K562 (cell line): ENCODE measurements around the gene IP6K3. TPM values are rescaled to one million over a fixed set of nuclear protein-coding genes. Genes with fewer than 3 reads are reported as not detected.

Source experiments
- ATAC-seq: fragments of 200-7000 bp; cut with Tn5 transposase; 3 replicates; pipeline ENCODE4 v1.9.1; 2020; ENCODE audit warnings: moderate library complexity
- BruUV-seq: library from RNA; stranded (reverse); fragments of 400-500 nt; replicated peaks from 2 replicates; lab custom pipeline; 2021; lab: Mats Ljungman, UMichigan
- CTCF ChIA-PET: fragments of 300-600 bp; formaldehyde crosslinking; extraction: SDS; loops from one replicate; lab custom pipeline; 2021; ENCODE audit warnings: low intra/inter-chr PET ratio; lab: Yijun Ruan, JAX
- POLR2A ChIA-PET: fragments of 300-600, 350-650 bp; sonication (Branson Sonifier 250); formaldehyde crosslinking; extraction: SDS; loops from one replicate; lab custom pipeline; 2021; ENCODE audit warnings: antibody characterized with exemption, inconsistent platforms; lab: Yijun Ruan, JAX
- DNase-seq, 4 experiments: peaks; one replicate each; pipeline versions ENCODE4 v3.0.0 to v3.0.0-alpha.2; 2011 to 2018; ENCODE audit warnings: low spot score in 3 of 4, mixed read lengths in 3 of 4; ENCODE audit errors: extremely low read depth in 1 of 4
- FAIRE-seq: peaks from 2 replicates; lab custom pipeline; 2011; peaks lifted over from hg19 to GRCh38; lab: Jason Lieb, UNC
- H2AFZ ChIP-seq: 2 replicates; pipeline ENCODE4 v1.6.0; 2011; ENCODE audit warnings: low read depth, low read length, control low read depth, inconsistent platforms
- H3K27ac ChIP-seq: fragments of 200-600 bp; 3 replicates; pipeline ENCODE4 v1.8.0; 2011; ENCODE audit warnings: low read depth, mild to moderate bottlenecking, control low read depth, inconsistent platforms, low read length, moderate library complexity, mixed read lengths; ENCODE audit errors: extremely low read depth
- H3K27me3 ChIP-seq, 2 experiments: fragments of 300-600 bp in 1 of 2; 2 replicates in 1 of 2; 3 replicates in 1 of 2; pipeline versions ENCODE4 v1.6.0 to v1.8.0; 2011; ENCODE audit warnings: inconsistent platforms in 2 of 2, low read length in 2 of 2, mild to moderate bottlenecking in 1 of 2, mixed read lengths in 1 of 2, moderate library complexity in 1 of 2; ENCODE audit not compliant: control insufficient read depth in 2 of 2, insufficient read depth in 2 of 2
- H3K36me3 ChIP-seq: fragments of 300-600 bp; 3 replicates; pipeline ENCODE4 v1.8.0; 2011; ENCODE audit warnings: mild to moderate bottlenecking, low read length, inconsistent platforms; ENCODE audit not compliant: control insufficient read depth, insufficient read depth
- H3K4me1 ChIP-seq, 2 experiments: fragments of 200-600 bp in 1 of 2; replicated peaks in 1 of 2; 2 replicates in 1 of 2; 3 replicates in 1 of 2; pipeline versions ENCODE4 v1.5.1 to v1.8.0; 2011; ENCODE audit warnings: inconsistent platforms in 2 of 2, low read length in 2 of 2, mild to moderate bottlenecking in 1 of 2, mixed read lengths in 1 of 2, moderate library complexity in 1 of 2; ENCODE audit not compliant: control insufficient read depth in 2 of 2, insufficient read depth in 2 of 2
- H3K4me2 ChIP-seq: 2 replicates; pipeline ENCODE4 v1.6.1; 2011; ENCODE audit warnings: low read length, control low read depth, inconsistent platforms, mixed read lengths; ENCODE audit not compliant: insufficient read depth
- H3K4me3 ChIP-seq: fragments of 200-600 bp; sonication (generic), shearing (Covaris generic); 2 replicates; pipeline ENCODE4 v1.5.1; 2016; ENCODE audit warnings: control low read depth, inconsistent platforms
- H3K79me2 ChIP-seq: fragments of 200-600 bp; 3 replicates; pipeline ENCODE4 v1.8.0; 2011; ENCODE audit warnings: low read length, inconsistent platforms; ENCODE audit not compliant: control insufficient read depth, insufficient read depth
- H3K9ac ChIP-seq, 2 experiments: 2 replicates each; pipeline versions ENCODE4 v1.6.0 to v1.6.1; 2011; ENCODE audit warnings: low read depth in 2 of 2, low read length in 2 of 2, control low read depth in 1 of 2, inconsistent platforms in 1 of 2, mild to moderate bottlenecking in 1 of 2, mixed read lengths in 1 of 2; ENCODE audit not compliant: insufficient read depth in 1 of 2
- H3K9me1 ChIP-seq: one replicate; pipeline ENCODE4 v1.6.0; 2011; ENCODE audit warnings: inconsistent platforms, mild to moderate bottlenecking, low read length, moderate library complexity; ENCODE audit not compliant: control insufficient read depth, insufficient read depth
- H3K9me3 ChIP-seq: replicated peaks from 2 replicates; pipeline ENCODE4 v1.5.1; 2011; ENCODE audit warnings: low read depth, low read length, inconsistent platforms; ENCODE audit not compliant: control insufficient read depth, insufficient read depth
- H4K20me1 ChIP-seq: replicated peaks from 2 replicates; pipeline ENCODE4 v1.6.1; 2011; ENCODE audit warnings: low read length, inconsistent platforms, mixed read lengths; ENCODE audit not compliant: control insufficient read depth, insufficient read depth
- CREBBP ChIP-seq: IDR thresholded peaks from one replicate; pipeline ENCODE4 v1.6.1; 2012; ENCODE audit warnings: low read depth, mild to moderate bottlenecking, control low read depth, inconsistent platforms, low read length
- FOXP1 ChIP-seq: sonication (generic); formaldehyde crosslinking; IDR thresholded peaks from 2 replicates; pipeline ENCODE4 v1.8.0; 2022; ENCODE audit warnings: mild to moderate bottlenecking, missing genetic modification reagents
- FOXP4 ChIP-seq: sonication (generic); formaldehyde crosslinking; IDR thresholded peaks from 2 replicates; pipeline ENCODE4 v1.8.0; 2022; ENCODE audit warnings: mild to moderate bottlenecking, missing genetic modification reagents, borderline replicate concordance
- GATAD2B ChIP-seq: fragments of 450-650 bp; IDR thresholded peaks from 2 replicates; pipeline ENCODE4 v1.6.1; 2017; ENCODE audit warnings: mild to moderate bottlenecking, borderline replicate concordance
- HDAC1 ChIP-seq, 2 experiments: fragments of 450-650 bp; IDR thresholded peaks; 2 replicates each; pipeline ENCODE4 v1.6.1; 2016 to 2017; ENCODE audit warnings: inconsistent platforms in 1 of 2, mild to moderate bottlenecking in 1 of 2, moderate library complexity in 1 of 2
- HDAC3 ChIP-seq: fragments of 450-650 bp; IDR thresholded peaks from 2 replicates; pipeline ENCODE4 v1.6.1; 2018; ENCODE audit warnings: borderline replicate concordance, mild to moderate bottlenecking, moderate library complexity; ENCODE audit not compliant: partially characterized antibody
- HSF4 ChIP-seq: fragments of 250-450 bp; sonication (Bioruptor Pico); IDR thresholded peaks from 2 replicates; pipeline ENCODE4 v2.1.2; 2022; ENCODE audit warnings: mild to moderate bottlenecking, moderate library complexity, borderline replicate concordance
- NFIC ChIP-seq: fragments of 450-650 bp; IDR thresholded peaks from 2 replicates; pipeline ENCODE4 v1.6.1; 2017; ENCODE audit warnings: mild to moderate bottlenecking, inconsistent platforms
- NR4A1 ChIP-seq, 2 experiments: fragments of 250-450 bp in 1 of 2; fragments of 450-650 bp in 1 of 2; sonication (Bioruptor Pico) in 1 of 2; IDR thresholded peaks; 2 replicates each; pipeline versions ENCODE4 v1.4.0 to v1.6.1; 2016 to 2020; ENCODE audit warnings: mild to moderate bottlenecking in 2 of 2, missing compliant biosample characterization in 1 of 2, missing genetic modification characterization in 1 of 2, moderate library complexity in 1 of 2
- PHB2 ChIP-seq: fragments of 450-650 bp; IDR thresholded peaks from 2 replicates; pipeline ENCODE4 v1.6.1; 2017; ENCODE audit warnings: low read depth
- PHTF2 ChIP-seq: fragments of 250-450 bp; sonication (Bioruptor Pico); IDR thresholded peaks from 2 replicates; pipeline ENCODE4 v1.5.0; 2021; ENCODE audit warnings: mild to moderate bottlenecking
- PTBP1 ChIP-seq: fragments of 200-400 bp; formaldehyde crosslinking; IDR thresholded peaks from 2 replicates; pipeline ENCODE4 v1.6.1; 2017; ENCODE audit warnings: low read depth, low read length
- SLC30A9 ChIP-seq: fragments of 250-450 bp; sonication (Bioruptor Pico); IDR thresholded peaks from 2 replicates; pipeline ENCODE4 v1.8.0; 2022; ENCODE audit warnings: mild to moderate bottlenecking, moderate library complexity
- USF2 ChIP-seq: sonication (generic); formaldehyde crosslinking; IDR thresholded peaks from 2 replicates; pipeline ENCODE4 v1.5.0; 2020; ENCODE audit warnings: missing genetic modification reagents
- YBX1 ChIP-seq: fragments of 450-650 bp; IDR thresholded peaks from 2 replicates; pipeline ENCODE4 v1.7.1; 2016; ENCODE audit warnings: mild to moderate bottlenecking
- ZBTB17 ChIP-seq: fragments of 450-650 bp; formaldehyde crosslinking; IDR thresholded peaks from 2 replicates; pipeline ENCODE4 v1.4.0; 2020; ENCODE audit warnings: mild to moderate bottlenecking
- ZNF184 ChIP-seq: sonication (generic); formaldehyde crosslinking; IDR thresholded peaks from 2 replicates; pipeline ENCODE4 v1.5.0; 2020; ENCODE audit warnings: missing genetic modification reagents
- WGBS: fragments of 100-300 bp; shearing (Covaris generic); methylation state at CpG from one replicate; pipeline ENCODE4 v1.1.6; 2016; ENCODE audit warnings: low coverage, mixed read lengths; ENCODE audit not compliant: insufficient coverage; ENCODE audit errors: missing lambda C conversion rate; 5-methylcytosine and 5-hydroxymethylcytosine counted together
- in situ Hi-C: fragments of 300-500 bp; cut with MboI; formaldehyde crosslinking; loops from 4 replicates; pipeline ENCODE4 v1.15.0; 2018; ENCODE audit warnings: inconsistent platforms, mixed read lengths
- intact Hi-C: fragments of 100-400 bp; cut with micrococcal nuclease; formaldehyde crosslinking; loops from 2 replicates; pipeline ENCODE4 v1.14.2; 2022
- polyA plus RNA-seq, 8 experiments: library from polyadenylated mRNA; depleted of rRNA in 4 of 8; stranded (reverse) in 5 of 8; unstranded in 3 of 8; fragments of >200 nt; fragmentation: Nextera tagmentation in 2 of 8; fragmentation: Illumina TruSeq in 1 of 8; extraction: Ambion mirVana in 2 of 8; extraction: Trizol in 1 of 8; gene quantifications; 2 replicates each; pipeline versions ENCODE4 v1.2.1 to v1.2.3, GENCODE V29; 2011 to 2014; ENCODE audit warnings: inconsistent platforms in 1 of 8, missing spikeins in 1 of 8
- total RNA-seq, 7 experiments: library from RNA; depleted of rRNA in 6 of 7; stranded (reverse); fragments of >200 nt in 6 of 7; fragmentation: Illumina TruSeq in 2 of 7; extraction: Trizol in 2 of 7; gene quantifications; 2 replicates each; pipeline versions ENCODE4 v1.2.1 to v1.2.3, GENCODE V29; 2011 to 2021; ENCODE audit warnings: low replicate concordance in 1 of 7

Gene IP6K3
- total and polyA plus RNA-seq, 9 of the 15 experiments (the other 6 are each of a cell fraction or from before 2014, with no cell fraction given): not detected

GRCh38 chr6:33728438-33728837 is 18.3 kb downstream of the IP6K3 start (continued):
- TF ChIP-seq GATAD2B: no peak
- TF ChIP-seq HDAC3: no peak
- no peak for TF ChIP-seq HSF4 (CRISPR knock-in tag)
- TF ChIP-seq ZBTB17 (CRISPR knock-in tag): no peak
- no peak for TF ChIP-seq FOXP4

- H3K36me3 ChIP-seq: no peaks in the 10 kb centered on the region
Measured at GRCh38 chr6:33727932-33728331, 18.8 kb downstream of the IP6K3 start.

More at GRCh38 chr6:33727932-33728331, 18.8 kb downstream of the IP6K3 start:
- Histone ChIP-seq H3K4me2 (no peak overlapping the region), H3K27ac (no peak overlapping the region), H3K9me1 (no peaks in the 10 kb centered on the region), H3K4me3 (no peak overlapping the region), H4K20me1 (peaks cover 19% of the 10 kb centered on the region; the same call in 1 of the 2 replicates), H2AFZ (no peak overlapping the region), H3K9me3 (no peaks in the 10 kb centered on the region), H3K4me1 (peaks cover 6 to 9% of the 10 kb centered on the region in 2 experiments; a peak in 3 of 5 replicates), H3K9ac (no peak overlapping the region), H3K79me2 (no peaks in the 10 kb centered on the region), H3K27me3 (peaks cover 60 to 85% of the 10 kb centered on the region in 2 experiments)
- whole genome bisulfite sequencing: under 1% methylated on average over 11 of the region's 11 CpGs
- FAIRE-seq: no peak
- DNase-seq: no peak
- no peak for ATAC-seq
- BruUV-seq: no TSS peak
- ChIA-PET POLR2A (interaction anchor here (0.9 kb wide), 1 partner anchor 10 kb away, joined by 4 read pairs; no protein-coding TSS in a partner anchor), CTCF (no interaction called here)
- intact Hi-C loops: no loop called here
- in situ Hi-C loops: no loop called here
- TF ChIP-seq NFIC: no peak
- no peak for TF ChIP-seq SLC30A9 (CRISPR knock-in tag)
- TF ChIP-seq FOXP1 (CRISPR knock-in tag): no peak
- no peak for TF ChIP-seq CREBBP
- TF ChIP-seq PTBP1: no peak
- TF ChIP-seq HDAC1 (IDR thresholded peaks at IDR 0.05): no peak
- TF ChIP-seq YBX1: no peak
- no peak for TF ChIP-seq USF2 (CRISPR knock-in tag)
- no peak for TF ChIP-seq ZNF184 (CRISPR knock-in tag)
- no peak for TF ChIP-seq PHB2
- TF ChIP-seq PHTF2 (CRISPR knock-in tag): no peak
- TF ChIP-seq NR4A1 (CRISPR knock-in tag; IDR thresholded peaks at IDR 0.05): no peak
- TF ChIP-seq NR4A1 (tag; IDR thresholded peaks at IDR 0.05): no peak
